ENCODE results near the gene TMEM107.
A peak's percentile ranks its signal among the peaks of the same experiment; 100 is the strongest.
"Not testable (repeated sequence)": the region's sequence is repeated elsewhere in the genome, so short reads cannot be mapped to it uniquely, and the experiment has no call there.

TMEM107 gene

GRCh38 chr17:8189041-8189710 lies 13.0 kb upstream of the TMEM107 start:
- DNase-seq, result peak; percentile 26

GRCh38 chr17:8188263-8188839 lies 12.2 kb upstream of the TMEM107 start:
- DNase-seq, result no peak

DNA sequence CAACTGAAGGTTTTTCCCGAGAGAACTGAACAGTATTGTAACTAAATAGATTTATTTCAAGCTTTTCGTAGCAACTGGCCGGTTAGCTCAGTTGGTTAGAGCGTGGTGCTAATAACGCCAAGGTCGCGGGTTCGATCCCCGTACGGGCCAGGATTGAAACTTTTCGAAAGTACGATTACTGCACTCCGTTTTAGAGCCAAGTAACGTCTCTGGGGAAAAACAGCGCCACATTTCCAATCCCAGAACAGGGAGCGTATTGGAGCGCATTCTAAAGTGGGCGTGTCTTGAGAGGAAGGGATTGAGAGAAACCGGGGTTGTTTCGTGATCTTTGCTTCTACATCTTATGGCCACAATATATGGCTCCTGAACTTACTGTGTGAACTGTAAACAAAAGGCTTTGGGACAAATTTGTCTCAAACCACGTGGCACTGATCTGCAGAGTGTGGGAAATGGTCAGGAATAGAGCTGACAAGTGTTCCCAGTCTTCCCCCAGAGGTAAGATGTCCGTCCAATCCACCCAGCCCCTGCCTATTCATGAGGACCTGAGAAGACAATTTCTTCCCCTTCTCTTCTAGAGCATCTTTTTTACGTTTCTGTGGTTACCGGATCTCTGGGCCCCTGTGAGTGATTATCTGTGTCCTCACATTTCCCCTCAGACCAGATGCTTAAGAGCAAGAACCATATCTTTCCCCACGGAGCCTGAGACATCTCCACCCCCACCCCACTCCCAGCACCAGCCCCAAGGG lies 11.5 kb upstream of the TMEM107 start:
- DNase-seq, result peak; percentile 100

DNA sequence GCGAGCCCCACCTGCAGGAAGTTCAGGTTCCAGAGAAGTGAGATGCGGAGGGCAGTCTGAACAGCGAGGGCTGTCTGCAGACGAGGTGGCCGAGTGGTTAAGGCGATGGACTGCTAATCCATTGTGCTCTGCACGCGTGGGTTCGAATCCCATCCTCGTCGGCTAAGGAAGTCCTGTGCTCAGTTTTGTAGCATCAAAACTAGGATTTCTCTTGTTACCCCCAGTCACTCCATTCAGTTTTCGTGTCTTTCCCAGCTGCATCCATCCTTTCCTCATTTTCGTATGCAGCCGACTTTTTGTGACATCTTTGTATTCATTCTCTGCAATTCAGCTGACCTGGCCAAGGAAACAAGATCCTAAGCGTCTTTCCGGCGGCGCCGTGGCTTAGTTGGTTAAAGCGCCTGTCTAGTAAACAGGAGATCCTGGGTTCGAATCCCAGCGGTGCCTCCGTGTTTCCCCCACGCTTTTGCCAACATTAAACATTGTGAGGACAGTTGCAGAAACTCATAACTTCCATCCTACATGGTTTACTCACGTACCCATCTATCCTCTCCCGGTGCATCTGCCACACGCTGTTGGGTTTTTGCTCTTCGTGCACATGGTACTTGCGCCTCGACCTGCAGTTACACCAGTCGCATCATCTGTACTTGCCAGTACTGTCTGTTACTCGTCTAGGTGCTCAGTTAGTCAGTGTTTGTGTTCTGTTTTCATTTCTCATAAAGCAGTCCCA lies 10.8 kb upstream of the TMEM107 start:
- DNase-seq, result peak; percentile 95

- DNase-seq, result no peak
Measured at GRCh38 chr17:8186446-8186786, 10.2 kb upstream of the TMEM107 start.

- DNase-seq, result peak; percentile 83
Measured at GRCh38 chr17:8185582-8186445, 9.6 kb upstream of the TMEM107 start.

DNA sequence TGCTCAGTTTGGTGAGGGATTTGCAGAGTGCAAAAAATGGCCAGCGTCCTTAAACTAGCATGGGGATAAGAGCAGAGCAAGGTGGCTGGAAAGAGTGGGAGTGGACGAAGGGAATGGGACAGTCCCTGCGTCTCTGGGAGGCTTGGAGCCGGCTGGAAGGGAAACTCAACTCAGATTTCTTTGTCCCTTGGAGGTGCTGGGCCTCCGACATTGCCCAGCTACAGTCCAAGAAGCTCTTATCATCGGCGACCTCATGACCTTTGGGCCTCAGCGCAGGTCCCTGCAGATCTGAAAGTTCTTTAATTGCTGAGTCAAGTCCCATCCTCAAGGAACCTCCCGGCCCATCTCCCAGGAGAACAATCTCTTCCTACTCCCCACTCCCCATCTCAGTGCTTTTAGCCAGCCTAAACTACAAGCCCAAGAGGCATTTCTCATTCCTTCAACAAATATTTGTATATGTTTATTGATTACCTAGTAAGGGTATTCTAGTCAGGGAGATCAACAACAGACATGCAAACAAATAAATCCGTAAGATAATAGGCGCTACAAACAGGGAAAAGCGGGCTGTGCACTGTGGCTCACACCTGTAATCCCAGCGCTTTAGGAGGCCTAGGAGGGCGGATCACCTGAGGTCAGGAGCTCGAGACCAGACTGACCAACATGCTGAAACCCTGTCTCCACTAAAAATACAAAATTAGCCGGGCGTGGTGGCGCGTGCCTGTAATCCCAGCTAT lies 985 bp upstream of the TMEM107 start:
- no peak for DNase-seq

DNA sequence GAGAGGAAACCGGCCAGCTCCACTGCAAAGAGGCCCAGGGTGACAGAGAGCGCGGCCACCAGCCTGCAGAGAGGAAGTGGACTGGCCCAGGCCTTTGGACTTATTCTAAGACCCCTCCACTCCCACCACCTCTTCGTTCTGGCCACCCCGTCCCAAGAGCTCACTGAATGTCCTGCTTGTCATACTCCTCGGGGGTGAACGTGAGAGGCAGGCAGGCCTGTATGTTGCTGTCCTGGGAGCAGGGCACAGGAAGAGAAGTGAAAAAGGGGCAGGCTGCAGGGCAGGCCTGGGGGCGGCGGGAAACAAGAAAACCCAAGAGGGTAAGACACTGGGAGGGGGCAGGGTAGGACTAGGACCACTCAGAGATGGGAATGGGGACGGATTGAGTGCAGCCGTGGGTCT lies 384 bp downstream of the TMEM107 start:
- peak; percentile 47 for DNase-seq

DNA sequence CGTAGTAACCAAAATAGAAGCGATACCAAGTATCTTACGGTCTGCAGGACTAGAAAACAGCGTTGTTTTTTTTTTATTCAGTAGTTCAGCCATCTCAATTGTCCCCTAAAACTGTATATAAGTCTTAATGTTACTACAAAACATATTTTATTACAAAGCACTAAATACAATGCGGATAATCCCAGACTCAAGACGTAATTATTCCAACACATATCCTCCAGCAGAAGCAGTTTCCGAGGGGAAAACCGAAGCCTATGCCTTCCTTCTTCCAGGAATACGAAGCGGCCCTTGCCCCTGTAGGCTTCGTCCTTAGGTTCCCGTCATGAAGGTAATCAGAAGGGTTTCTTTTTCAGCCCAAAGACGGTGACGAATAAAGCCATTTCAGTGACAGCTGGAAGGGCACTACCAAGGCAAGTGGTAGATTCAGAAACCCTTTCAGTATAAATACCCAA lies 2.3 kb downstream of the TMEM107 start:
- no peak for DNase-seq

DNA sequence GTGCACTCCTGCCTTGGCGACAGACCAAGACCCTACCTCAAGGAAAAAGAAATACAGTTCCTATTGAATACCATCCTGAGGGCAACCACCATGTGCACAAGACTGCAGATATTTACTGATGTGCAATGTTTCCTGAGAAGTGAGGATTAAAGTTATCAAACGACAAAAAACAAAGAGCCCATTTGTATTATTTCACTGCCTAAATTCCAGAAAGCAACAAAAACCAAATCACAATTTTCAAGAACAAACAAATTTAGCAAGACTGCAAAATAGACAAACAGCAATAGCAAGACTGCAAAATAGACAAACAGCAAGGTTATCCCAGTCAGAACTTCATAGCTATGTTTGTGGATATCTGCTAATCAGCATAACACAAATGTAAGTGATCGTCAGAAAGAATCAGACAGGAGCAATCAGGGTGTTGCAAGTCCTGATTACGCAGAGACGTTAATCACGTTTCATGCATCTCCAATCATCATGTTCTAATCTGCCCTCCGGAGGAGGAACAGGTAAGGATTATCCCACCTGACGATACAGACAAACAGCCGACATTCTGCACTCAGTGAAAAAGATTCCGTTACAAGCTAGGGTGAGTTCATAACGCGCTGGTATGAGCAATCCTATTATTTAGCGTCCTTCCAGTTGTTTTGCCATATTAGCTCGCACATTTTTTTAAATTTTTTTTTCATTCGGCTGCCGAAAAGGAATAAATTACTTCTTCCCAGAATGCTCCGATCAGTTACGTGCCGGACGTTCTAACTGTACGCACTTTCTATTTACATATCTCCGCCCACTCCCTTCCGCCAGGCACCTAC lies 2.9 kb downstream of the TMEM107 start:
- peak; percentile 96 for DNase-seq

DNA sequence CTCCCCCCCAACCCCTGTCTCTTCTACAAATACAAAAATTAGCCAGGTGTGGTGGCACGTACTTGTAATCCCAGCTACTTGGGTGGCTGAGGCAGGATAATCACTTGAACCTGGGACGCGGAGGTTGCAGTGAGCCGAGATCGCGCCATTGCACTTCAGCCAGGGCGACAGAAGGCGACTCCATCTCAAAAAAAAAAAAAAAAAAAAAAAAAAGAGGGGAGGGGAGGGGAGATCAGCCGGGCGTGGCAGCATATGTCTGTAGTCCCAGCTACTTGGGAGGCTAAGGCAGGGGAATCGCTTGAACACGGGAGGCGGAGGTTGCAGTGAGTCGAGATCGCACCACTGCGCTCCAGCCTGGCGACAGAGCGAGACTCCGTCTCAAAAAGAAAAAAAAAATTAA lies 6.0 kb downstream of the TMEM107 start:
- DNase-seq, result not testable (repeated sequence)

- no peak for DNase-seq
Measured at GRCh38 chr17:8167526-8167925, 8.7 kb downstream of the TMEM107 start.

GRCh38 chr17:8166731-8167130 lies 9.4 kb downstream of the TMEM107 start:
- no peak for DNase-seq

DNA sequence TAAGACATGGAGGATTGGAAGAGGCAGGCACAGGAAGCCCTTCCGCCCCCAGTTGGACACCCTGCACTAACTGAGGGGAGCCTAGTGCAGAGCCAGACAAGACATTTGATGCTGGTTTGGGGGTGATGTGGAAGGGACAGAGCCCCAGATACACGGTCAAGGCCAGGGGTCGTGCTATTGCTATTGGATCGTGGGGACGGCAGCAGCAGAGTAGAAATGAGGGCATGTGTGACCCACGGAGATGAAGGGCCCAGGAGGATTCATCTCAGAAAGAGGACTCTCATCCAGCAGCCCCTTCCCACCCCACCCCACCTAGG lies 11.4 kb downstream of the TMEM107 start:
- no peak for DNase-seq

GRCh38 chr17:8163978-8164814 lies 12.0 kb downstream of the TMEM107 start:
- peak; percentile 59 for DNase-seq

- DNase-seq, result no peak
Measured at GRCh38 chr17:8162997-8163977, 12.9 kb downstream of the TMEM107 start.

GRCh38 chr17:8162233-8162996 lies 13.8 kb downstream of the TMEM107 start, which contains the start of gene VAMP2:
VAMP2 (minus strand) TSS chr17:8162948; CDS start chr17:8162879, 69 bp downstream.
- peak; percentile 65 for DNase-seq
